Stimulated activated CD8-positive, alpha-beta memory T cell treated with anti-CD3 and anti-CD28 coated beads, Interleukin-12 subunit alpha, Interleukin-12 subunit beta, amount 100 ng/mL, for 4 hours (primary cell): ENCODE data around the gene CIRBP.
"Not testable (repeated sequence)": the region's sequence is repeated elsewhere in the genome, so short reads cannot be mapped to it uniquely, and the experiment has no call there.

ENCODE experiments used
- DNase-seq: peaks from one replicate; pipeline ENCODE4 v3.0.0-alpha.2; 2020; ENCODE audit warnings: low read depth

The CIRBP gene

GRCh38 chr19:1243768-1244692 is 25.1 kb upstream of the CIRBP start:
- DNase-seq = peak; percentile 82

GRCh38 chr19:1244693-1245451 is 24.3 kb upstream of the CIRBP start:
- no peak for DNase-seq

- DNase-seq = no peak
Measured at GRCh38 chr19:1245494-1246264, 23.5 kb upstream of the CIRBP start.

- DNase-seq = not testable (repeated sequence)
Measured at GRCh38 chr19:1246265-1247087, 22.7 kb upstream of the CIRBP start.

GRCh38 chr19:1247748-1248138 is 21.4 kb upstream of the CIRBP start:
- no peak for DNase-seq

- peak; percentile 64 for DNase-seq
Measured at GRCh38 chr19:1248139-1248785, 20.9 kb upstream of the CIRBP start, which contains the start of gene MIDN. TSS of gene MIDN (plus strand) at chr19:1248583. CDS start at chr19:1250297, 1,714 bp downstream.

GRCh38 chr19:1248786-1249297 is 20.3 kb upstream of the CIRBP start:
- DNase-seq = peak; percentile 83

- peak; percentile 96 for DNase-seq
Measured at GRCh38 chr19:1249298-1249989, 19.7 kb upstream of the CIRBP start.

GRCh38 chr19:1249990-1250436 is 19.1 kb upstream of the CIRBP start:
- no peak for DNase-seq

- peak; percentile 54 for DNase-seq
Measured at GRCh38 chr19:1250437-1251260, 18.5 kb upstream of the CIRBP start.

GRCh38 chr19:1251330-1252220 is 17.6 kb upstream of the CIRBP start:
- peak; percentile 51 for DNase-seq

- peak; percentile 53 for DNase-seq
Measured at GRCh38 chr19:1252221-1252820, 16.8 kb upstream of the CIRBP start.

- DNase-seq = peak; percentile 64
Measured at GRCh38 chr19:1252821-1253513, 16.2 kb upstream of the CIRBP start.

GRCh38 chr19:1253514-1254080 is 15.5 kb upstream of the CIRBP start:
- DNase-seq = no peak

- no peak for DNase-seq
Measured at GRCh38 chr19:1254081-1254527, 15.0 kb upstream of the CIRBP start.

GRCh38 chr19:1254530-1255185 is 14.5 kb upstream of the CIRBP start:
- no peak for DNase-seq
